Chondrocyte (in vitro differentiated cells): ENCODE measurements around the gene NCBP1. TPM values are rescaled to one million over a fixed set of nuclear protein-coding genes. Genes with fewer than 3 reads are reported as not detected.
A peak's percentile ranks its signal among the peaks of the same experiment; 100 is the strongest.

Source experiments
- DNase-seq: peaks from one replicate; pipeline ENCODE4 v3.0.0; 2021; ENCODE audit warnings: mixed read lengths, low spot score
- H3K27ac Mint-ChIP-seq: one replicate; pipeline ENCODE4 v1.8.0; 2021; ENCODE audit warnings: mild to moderate bottlenecking, moderate library complexity, mixed read lengths; ENCODE audit not compliant: unreplicated experiment
- H3K27me3 Mint-ChIP-seq: 2 replicates; pipeline ENCODE4 v1.8.0; 2021; ENCODE audit warnings: low read depth, mixed read lengths
- H3K36me3 Mint-ChIP-seq: 2 replicates; pipeline ENCODE4 v1.8.0; 2021; ENCODE audit warnings: low read depth, mixed read lengths
- H3K4me1 Mint-ChIP-seq: 2 replicates; pipeline ENCODE4 v1.8.0; 2021; ENCODE audit warnings: low read depth, mild to moderate bottlenecking, mixed read lengths
- H3K4me3 Mint-ChIP-seq: one replicate; pipeline ENCODE4 v1.8.0; 2021; ENCODE audit warnings: mild to moderate bottlenecking, moderate library complexity, mixed read lengths; ENCODE audit not compliant: unreplicated experiment
- H3K9me3 Mint-ChIP-seq: 2 replicates; pipeline ENCODE4 v1.8.0; 2021; ENCODE audit warnings: low read depth, mixed read lengths
- total RNA-seq: library from RNA; stranded (reverse); gene quantifications from 3 replicates; pipeline ENCODE4 v1.2.1, GENCODE V29; 2021
- TF ChIP-seq, protein P1 (sequence below): fragments of 200-600 bp; sonication (generic); IDR thresholded peaks from 2 replicates; pipeline ENCODE4 v1.5.0; 2021; ENCODE audit warnings: antibody characterized with exemption, mild to moderate bottlenecking, moderate library complexity

The NCBP1 gene
- total RNA-seq, 1 donor from 2014 or later: 32.3 TPM

- Mint-ChIP-seq H3K27me3 (peaks cover 37% of the 10 kb centered on the region), H3K4me3 (no peak overlapping the region), H3K9me3 (no peaks in the 10 kb centered on the region), H3K27ac (no peak overlapping the region), H3K36me3 (no peaks in the 10 kb centered on the region), H3K4me1 (peaks cover 6% of the 10 kb centered on the region)
- TF ChIP-seq, protein P1, sequence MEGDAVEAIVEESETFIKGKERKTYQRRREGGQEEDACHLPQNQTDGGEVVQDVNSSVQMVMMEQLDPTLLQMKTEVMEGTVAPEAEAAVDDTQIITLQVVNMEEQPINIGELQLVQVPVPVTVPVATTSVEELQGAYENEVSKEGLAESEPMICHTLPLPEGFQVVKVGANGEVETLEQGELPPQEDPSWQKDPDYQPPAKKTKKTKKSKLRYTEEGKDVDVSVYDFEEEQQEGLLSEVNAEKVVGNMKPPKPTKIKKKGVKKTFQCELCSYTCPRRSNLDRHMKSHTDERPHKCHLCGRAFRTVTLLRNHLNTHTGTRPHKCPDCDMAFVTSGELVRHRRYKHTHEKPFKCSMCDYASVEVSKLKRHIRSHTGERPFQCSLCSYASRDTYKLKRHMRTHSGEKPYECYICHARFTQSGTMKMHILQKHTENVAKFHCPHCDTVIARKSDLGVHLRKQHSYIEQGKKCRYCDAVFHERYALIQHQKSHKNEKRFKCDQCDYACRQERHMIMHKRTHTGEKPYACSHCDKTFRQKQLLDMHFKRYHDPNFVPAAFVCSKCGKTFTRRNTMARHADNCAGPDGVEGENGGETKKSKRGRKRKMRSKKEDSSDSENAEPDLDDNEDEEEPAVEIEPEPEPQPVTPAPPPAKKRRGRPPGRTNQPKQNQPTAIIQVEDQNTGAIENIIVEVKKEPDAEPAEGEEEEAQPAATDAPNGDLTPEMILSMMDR: peak; percentile 94
- DNase-seq: no peak
These were observed 77.0 kb downstream of the NCBP1 start for GRCh38 chr9:97710356-97711222.

GRCh38 chr9:97711223-97711626 is 77.6 kb downstream of the NCBP1 start:
- Mint-ChIP-seq H3K27me3 (peaks cover 37% of the 10 kb centered on the region), H3K36me3 (no peaks in the 10 kb centered on the region), H3K27ac (no peak overlapping the region), H3K4me3 (no peak overlapping the region), H3K4me1 (peaks cover 6% of the 10 kb centered on the region), H3K9me3 (no peaks in the 10 kb centered on the region)
- TF ChIP-seq, protein P1: no peak
- no peak for DNase-seq

DNA sequence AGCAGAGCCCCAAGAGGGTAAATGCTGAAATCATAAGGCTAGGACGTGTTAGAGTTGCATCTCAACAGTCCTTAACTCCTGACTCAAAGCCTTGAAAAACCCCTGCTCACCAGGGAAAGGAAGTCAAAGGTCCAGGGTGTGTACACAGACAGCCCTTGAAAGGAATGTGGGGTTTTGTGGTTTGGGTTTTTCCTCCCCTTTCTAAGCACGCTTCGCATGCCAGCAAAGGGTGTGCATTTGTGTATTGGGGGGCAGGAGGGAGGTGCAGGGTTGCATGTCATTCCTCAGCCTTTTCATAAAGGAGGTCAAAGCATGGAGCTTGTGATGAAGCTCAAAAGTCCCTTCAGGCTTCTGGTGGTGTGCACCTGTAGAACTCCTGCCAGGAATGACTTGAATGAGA is 80.8 kb downstream of the NCBP1 start:
- TF ChIP-seq, protein P1: no peak
- peaks cover 6% of the 10 kb centered on the region for H3K4me1 Mint-ChIP-seq
- no peak overlapping the region for H3K27ac Mint-ChIP-seq
- no peak for DNase-seq
- H3K4me3 Mint-ChIP-seq: no peak overlapping the region
- H3K27me3 Mint-ChIP-seq: peaks cover 27% of the 10 kb centered on the region
- no peaks in the 10 kb centered on the region for H3K9me3 Mint-ChIP-seq
- peaks cover 2% of the 10 kb centered on the region for H3K36me3 Mint-ChIP-seq

GRCh38 chr9:97717866-97718265 is 84.2 kb downstream of the NCBP1 start:
- TF ChIP-seq, protein P1: no peak
- Mint-ChIP-seq H3K27me3 (peaks cover 35% of the 10 kb centered on the region), H3K36me3 (peaks cover 3% of the 10 kb centered on the region), H3K9me3 (peaks cover 5% of the 10 kb centered on the region), H3K27ac (no peak overlapping the region), H3K4me3 (no peak overlapping the region), H3K4me1 (peaks cover 6% of the 10 kb centered on the region)
- DNase-seq: no peak

- H3K4me1 Mint-ChIP-seq: no peaks in the 10 kb centered on the region
- TF ChIP-seq, protein P1: no peak
- peaks cover 5% of the 10 kb centered on the region for H3K9me3 Mint-ChIP-seq
- H3K4me3 Mint-ChIP-seq: no peak overlapping the region
- no peak for DNase-seq
- peaks cover 3% of the 10 kb centered on the region for H3K36me3 Mint-ChIP-seq
- peaks cover 55% of the 10 kb centered on the region for H3K27me3 Mint-ChIP-seq
- no peak overlapping the region for H3K27ac Mint-ChIP-seq
These were observed 87.8 kb downstream of the NCBP1 start for GRCh38 chr9:97721396-97721795.
